ENCODE data around the gene ANGPTL7. TPM values are rescaled to one million over a fixed set of nuclear protein-coding genes. Genes with fewer than 3 reads are reported as not detected.

The ANGPTL7 gene
- polyA plus RNA-seq, 12 donors: 0.60 to 1.9 (median 1.4) TPM; not detected in 2

DNA sequence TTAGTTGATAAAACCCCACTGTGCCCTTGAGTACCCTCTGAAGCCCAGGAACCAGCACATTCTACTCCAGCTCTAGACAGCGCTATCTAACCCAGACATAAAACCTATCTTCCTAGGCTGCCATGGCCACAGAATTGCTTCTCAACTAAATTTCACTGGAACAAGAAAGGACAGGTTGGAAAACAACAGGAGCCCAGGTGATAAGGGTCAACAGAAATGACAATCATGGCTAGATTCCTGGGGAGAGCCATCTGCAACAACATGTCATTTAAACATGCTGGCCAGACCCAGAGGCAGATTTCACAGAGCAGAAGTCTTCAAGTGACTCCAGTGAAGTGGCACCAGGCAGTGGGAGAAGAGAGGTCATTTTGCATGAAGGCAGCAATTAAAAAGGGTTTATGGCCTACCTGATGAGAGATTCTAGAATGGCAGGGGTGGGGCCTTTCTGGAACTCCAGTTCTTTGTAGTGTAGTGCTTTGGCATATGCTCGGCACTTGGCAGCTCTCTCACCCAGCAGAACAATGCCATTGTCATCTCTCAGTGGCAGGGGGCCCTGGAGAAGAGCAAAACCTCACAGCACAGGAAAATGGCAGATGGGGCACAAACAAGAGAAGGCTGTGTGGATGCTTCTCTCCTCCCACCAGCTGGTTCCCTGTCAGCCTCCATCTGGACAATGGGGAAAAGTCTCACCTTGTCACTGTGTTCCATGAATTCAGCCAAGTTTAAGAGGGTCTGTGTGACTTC is 9.9 kb downstream of the ANGPTL7 start:
- DNase-seq: no peak

DNA sequence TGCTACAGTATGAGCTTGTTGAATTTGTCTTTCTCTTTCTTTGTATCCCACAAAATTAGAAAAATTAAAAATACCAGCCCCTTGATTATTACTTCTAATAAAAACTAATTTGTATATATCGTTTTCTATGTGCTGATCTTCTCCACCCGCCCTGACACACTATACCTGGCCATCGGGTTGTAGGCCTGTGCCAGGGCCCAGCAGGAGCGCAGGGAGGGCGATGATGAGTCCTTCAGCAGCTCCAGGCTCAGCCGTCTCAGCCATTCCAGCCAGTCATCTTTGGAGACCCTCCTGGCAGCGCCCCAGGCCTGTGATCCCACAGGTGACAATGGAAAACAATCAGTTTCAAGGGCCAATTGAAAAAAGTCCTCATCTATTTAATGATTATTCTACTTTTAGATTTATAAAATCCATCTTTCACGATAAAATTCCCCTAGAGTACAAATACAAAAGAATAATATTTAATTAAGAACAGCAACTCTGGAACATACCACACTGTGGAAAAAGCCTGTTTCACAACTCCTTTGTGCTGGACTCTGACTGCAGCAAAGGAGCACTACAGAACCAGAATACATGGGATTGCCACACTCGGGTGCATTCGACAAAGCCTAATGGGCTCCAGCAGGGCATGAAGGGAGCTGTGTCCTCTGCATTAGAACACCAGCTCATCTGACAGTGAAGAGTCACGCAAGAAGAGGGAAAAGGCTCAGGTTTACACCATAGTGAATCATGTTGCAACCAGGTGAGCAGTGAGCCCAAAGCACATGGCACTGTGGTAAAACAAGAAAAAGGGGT is 15.4 kb downstream of the ANGPTL7 start:
- no peak for DNase-seq

DNA sequence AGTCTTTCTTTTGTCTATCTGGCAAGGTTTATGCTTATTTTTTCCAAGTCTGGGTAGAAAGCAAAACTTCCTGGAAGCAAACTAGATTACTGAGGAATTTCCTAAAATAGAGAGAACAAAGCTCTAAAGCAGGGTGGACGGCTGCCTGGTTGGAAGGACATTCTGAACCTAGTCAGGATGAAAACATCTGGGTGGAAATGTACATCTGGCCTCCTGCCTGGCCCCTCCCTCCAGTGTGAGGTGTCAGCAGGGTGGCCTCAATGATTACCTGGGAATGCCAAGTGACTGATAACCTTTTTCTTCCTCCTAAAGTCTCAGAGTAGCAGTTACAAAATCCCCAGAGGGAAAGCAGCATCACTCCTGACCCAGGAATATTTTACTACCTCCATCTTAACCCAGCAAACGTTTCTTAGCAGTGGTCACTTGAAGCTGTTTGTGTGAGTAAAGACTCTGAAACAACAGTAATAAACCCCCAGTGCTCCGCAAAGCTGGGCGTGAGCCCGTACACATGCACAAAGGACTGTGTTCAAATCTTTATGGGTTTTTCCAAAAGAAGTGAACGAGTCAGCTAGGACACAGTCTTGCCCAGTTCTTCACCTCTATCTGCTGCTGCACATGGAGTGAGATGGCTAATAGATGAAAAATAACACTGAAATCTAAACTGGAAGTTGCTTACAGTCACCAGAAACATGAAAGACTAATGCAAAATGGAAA is 18.9 kb downstream of the ANGPTL7 start:
- no peak for DNase-seq

DNA sequence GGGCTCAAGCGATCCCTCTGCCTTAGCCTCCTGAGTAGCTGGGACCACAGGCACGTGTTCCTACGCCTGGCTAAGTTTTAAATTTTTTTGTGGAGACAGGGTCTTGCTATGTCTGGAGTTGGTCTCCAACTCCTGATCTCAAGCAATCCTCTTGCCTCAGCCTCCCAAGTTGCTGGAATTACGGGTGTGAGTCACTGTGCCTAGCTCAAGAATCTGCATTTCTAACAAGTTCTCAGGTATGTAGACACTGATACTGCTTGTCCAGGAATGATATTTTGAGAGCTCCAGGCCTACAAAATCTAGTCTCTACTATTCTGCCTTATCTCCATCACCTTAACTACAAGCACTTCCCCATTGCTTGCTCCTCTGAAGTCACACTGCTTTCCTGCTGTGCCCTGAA is 22.3 kb downstream of the ANGPTL7 start:
- DNase-seq: no peak

DNA sequence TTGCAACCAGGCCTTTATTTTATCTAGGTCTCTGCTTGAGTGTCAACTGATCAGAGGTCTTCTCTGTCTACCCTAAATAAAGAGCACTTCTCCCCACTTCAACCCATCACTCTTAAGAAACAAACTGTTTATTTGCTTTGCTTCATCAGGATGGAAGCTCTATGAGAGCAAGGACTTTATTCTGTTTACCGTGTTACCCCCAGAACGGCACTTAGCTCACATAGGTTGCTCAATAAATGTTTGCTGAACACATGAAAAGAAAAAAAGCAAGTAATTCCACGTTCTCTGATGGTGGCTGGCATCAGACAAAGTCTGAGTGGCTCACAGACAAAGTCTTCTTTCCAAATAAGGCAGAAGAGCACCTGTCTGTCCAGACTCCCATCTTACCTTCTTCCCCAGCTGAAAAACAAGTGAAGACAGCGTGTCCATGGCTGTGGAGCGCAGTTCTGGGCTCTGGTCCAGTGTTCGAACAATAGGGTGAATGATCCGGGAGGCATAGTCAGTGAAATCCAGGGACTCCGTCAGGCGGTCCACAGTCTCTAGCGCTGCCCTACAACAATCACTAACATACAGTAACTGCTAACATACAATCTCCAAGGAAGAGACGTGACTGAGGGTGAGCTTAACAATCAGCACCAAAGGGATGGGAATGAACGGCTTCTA is 22.9 kb downstream of the ANGPTL7 start:
- no peak for DNase-seq

DNA sequence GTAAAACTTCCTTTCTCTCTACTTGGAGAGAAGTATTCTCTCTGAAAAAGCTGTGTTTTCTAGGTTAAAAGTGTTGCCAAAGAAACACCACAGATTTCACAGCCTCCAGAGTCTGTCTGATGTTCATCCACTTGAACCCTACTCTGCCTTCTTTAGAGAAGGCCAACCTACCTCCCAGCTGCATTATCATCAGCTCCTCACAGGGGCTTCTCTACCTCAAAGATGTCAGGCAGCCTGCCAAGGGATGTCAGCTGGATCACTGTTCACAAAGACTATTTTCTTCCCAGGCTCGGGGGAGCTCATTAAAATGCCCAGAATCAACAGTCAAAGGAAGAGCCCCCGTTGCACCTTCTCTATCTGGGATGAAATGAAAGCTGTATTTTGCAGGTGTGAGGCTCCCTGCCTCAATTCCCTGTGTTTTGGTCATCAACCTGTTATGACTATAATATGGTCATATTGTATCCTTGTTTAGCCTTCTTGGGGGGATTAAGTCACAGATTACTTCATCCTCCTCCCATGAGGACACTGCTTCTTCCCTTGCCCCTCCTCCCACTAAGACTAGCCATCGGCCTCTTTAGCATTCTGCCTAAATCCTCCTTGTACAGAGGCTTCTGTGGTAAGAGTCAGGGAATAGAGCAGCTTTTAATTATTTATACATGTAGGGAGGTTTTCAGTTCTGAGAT is 25.7 kb downstream of the ANGPTL7 start:
- DNase-seq: peak; percentile 10

DNA sequence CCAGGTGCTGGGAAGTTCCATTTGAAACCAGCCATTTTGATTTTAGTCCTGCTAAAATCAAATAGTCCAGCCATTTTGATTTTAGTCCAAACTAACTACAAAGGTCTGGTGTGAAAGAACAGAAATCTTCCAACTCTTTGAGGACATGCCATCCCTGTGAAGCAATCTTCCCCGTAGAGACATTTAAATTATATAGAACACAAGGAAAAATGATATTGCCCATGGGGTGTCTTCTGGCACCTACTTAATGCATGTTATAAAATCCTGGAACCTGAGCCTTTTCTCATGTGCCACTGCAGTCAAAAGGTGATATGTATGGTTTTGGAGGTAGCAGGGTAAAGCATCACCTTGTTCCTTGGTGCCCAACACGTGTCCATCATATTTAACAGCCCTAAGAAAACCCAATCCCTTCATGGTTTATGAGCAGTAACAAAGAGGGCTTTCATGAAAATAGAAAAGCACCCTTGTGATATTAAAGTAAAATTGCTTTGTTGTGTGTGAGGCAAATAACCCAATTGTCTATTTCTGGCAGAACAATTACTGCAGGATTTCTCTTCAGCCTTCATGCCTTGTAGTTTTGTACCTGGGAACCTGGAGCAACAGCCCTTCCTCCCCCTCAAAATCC is 26.3 kb downstream of the ANGPTL7 start:
- DNase-seq: no peak

DNA sequence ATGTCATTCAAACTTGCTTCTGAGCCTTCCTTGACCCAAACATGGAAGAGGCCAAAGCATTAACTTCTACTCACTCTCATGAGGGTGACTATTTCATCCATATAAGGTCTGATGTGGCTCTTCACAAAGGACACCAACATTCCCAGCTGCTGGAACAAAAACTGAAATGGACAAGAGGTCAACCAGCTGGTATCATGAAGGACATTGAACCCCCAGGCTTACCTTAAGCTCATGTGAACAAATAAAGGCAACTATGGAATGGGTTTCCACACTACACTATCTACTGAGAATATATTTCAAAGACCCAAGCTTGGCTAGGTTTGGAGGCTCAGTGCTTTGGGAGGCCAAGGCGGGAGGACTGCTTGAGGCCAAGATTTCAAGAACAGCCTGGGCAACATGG is 26.9 kb downstream of the ANGPTL7 start:
- DNase-seq: no peak

DNA sequence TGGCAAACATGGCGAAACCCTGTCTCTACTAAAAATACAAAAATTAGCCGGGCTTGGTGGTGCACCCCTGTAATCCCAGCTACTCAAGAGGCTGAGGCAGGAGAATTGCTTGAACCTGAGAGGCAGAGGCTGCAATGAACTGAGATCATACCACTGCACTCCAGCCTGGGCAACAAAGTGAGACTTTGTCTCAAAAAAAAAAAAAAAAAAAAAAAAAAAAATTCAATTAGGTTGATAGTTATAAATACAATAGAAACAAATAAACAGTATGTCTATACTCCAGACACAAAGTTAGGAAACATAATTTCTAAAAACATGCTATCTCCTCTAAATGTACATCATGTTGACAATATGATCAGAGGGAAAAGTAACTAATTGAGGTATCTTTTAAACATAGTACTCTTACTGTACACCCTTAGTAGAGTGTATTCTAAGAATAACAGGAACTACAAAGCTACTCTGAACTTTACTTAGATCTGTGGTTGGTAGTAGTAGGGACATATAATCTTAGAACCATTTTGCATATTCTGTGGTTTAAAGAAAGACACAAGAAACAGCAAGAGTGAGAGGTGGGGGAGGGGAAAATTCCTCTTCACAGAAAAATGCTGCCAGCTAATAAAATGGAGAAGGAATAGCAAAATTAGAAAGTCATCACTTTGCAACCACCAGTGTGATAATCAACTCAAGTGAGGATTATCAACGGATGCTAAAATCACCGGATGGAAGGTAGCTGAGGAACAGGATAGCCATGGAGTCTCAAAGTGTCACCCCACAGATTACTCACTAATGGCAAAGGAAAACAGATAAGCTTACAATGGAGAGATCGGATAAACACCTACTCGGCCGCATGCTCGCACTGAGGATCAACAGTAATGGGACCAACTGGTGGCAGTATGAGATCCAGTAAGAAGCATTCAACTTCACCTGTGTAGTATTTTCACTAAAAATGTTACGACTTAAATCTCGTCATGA is 38.2 kb downstream of the ANGPTL7 start:
- DNase-seq: no peak

DNA sequence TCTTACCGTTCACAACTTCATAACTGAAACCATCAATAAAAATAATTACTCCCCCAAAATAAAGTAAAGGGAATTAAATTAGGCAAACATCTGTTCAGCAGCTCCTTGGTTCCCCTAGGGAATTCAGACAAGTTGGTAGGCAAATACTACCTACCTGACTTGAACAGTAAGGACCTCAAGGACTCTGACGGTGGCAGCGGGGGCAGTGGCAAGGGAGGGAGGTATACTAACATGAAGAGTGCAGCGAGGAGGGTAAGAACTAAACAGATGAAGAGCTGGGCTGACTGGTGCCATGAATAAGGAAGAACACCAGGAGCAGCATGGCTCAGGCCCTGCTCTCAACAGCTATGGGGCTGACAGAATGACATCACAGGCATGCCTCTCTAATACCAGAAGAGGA is 40.0 kb downstream of the ANGPTL7 start:
- DNase-seq: no peak

DNA sequence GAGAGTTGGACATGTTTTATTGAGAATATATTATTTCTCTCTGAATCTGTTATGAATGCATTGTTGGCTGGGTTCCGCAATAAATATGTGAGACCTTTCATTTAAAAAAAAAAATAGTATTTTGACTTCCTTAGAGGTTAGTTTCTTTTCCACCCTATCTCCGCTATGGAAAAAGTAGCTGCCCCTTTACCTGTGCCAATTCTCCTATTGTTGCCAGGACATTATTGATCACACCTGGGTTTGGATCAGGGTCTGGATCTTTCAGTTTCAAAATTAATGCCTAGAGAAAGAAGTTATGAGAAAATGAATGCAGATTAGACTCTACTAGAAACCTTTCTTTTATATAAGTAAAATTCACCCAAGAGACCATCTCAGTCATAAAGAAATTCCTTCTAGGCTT is 44.1 kb downstream of the ANGPTL7 start:
- no peak for DNase-seq

DNA sequence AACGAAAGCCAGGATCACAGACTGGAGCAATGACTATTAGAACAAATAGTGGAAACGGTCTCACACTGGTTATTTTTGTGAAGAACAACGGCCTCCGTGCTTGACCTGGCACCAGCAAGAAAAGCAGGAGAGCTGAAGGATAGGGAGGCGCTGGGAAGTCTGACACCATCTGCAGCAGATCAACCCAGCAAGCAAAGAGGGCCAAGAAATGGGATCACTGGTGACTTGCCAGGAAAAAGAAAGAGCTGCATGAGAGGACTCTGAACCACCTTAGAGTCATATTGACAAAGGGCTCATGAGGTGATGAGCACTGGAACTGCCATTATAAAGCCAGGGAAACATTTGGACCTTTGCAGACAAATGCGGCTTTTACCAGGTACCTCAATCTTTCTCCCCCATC is 48.2 kb downstream of the ANGPTL7 start:
- DNase-seq: no peak

DNA sequence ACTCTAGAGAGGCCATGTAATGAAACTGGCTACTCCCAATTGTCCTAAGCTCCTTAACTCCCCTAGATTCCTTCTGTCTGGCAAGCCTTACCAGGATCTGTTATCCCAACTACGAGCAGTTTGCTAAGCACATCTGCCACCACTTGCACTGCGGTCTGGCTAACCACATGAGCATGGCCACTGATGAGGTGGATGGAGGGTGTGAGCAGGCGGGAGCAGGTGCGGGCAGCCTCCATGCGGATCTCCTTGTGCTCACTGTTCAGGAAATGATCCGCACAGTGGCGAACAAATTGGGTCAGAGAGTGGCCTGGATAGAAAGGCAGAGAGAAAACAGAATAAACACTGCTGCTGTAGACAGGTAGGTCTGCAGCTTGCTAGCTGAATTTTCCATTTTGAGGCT is 49.2 kb downstream of the ANGPTL7 start:
- DNase-seq: no peak

DNA sequence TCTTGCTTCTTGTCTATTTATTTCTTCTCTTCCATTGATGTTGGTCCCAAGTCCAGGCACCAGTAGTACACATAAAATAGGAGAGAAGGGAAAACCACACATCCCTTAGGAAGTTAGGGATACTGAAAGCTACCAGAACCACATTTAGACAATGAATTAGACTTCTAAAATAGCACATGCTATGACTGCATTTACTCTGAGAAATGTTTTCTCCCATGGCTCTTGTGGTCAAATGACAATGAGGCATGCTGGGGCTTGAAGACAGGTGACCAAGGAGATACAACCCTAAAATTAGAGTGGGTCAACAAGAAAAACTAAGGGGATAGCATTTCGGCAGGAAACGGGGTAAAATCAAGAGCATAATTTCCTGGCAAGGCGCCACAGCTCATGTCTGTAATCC is 56.1 kb downstream of the ANGPTL7 start:
- DNase-seq: no peak

Other genes with a start within 250 kb of the ANGPTL7 start
- gene TARDBP, start 176.7 kb upstream of the ANGPTL7 start, polyA plus RNA-seq (ENCODE audit: insufficient read length in 12 of 12): 100 to 1,000 TPM in 11 of 12 donors, not detected in 1; 117 to 223 (median 184) TPM
- 10 to 100 TPM in 1 of 12 donors, 1 to 10 TPM in 9, under 1 TPM in 1, not detected in 1; 0.91 to 10.1 (median 4.7) TPM for gene MASP2, start 142.1 kb upstream of the ANGPTL7 start, polyA plus RNA-seq (ENCODE audit: insufficient read length in 12 of 12)
- gene SRM, start 129.3 kb upstream of the ANGPTL7 start, polyA plus RNA-seq (ENCODE audit: insufficient read length in 12 of 12): 10 to 100 TPM in 11 of 12 donors, not detected in 1; 44.2 to 83.0 (median 62.6) TPM
- 100 to 1,000 TPM in 1 of 12 donors, 10 to 100 TPM in 10, not detected in 1; 46.7 to 107 (median 64.8) TPM for gene EXOSC10, start 89.5 kb upstream of the ANGPTL7 start, polyA plus RNA-seq (ENCODE audit: insufficient read length in 12 of 12)
- gene MTOR, start 73.2 kb downstream of the ANGPTL7 start, polyA plus RNA-seq (ENCODE audit: insufficient read length in 12 of 12): 10 to 100 TPM in 11 of 12 donors, not detected in 1; 25.3 to 36.2 (median 27.4) TPM
- gene UBIAD1, start 83.8 kb downstream of the ANGPTL7 start, polyA plus RNA-seq (ENCODE audit: insufficient read length in 12 of 12): 10 to 100 TPM in 11 of 12 donors, not detected in 1; 11.7 to 19.9 (median 15.0) TPM

Measured in muscle of arm (tissue), 12 donors.